Endothelial cell of umbilical vein (primary cell): ENCODE measurements around the gene COPS6. TPM values are rescaled to one million over a fixed set of nuclear protein-coding genes. Genes with fewer than 3 reads are reported as not detected.

Experiments
- BruUV-seq: library from RNA; stranded (reverse); fragments of 400-500 nt; replicated peaks from 2 replicates; lab custom pipeline; 2021; lab: Mats Ljungman, UMichigan
- CTCF ChIA-PET: fragments of 300-600, 350-600 bp; sonication (Branson Sonifier 250); formaldehyde crosslinking; loops from one replicate; lab custom pipeline; 2021; ENCODE audit warnings: antibody characterized with exemption, inconsistent platforms; lab: Charles Lee
- POLR2A ChIA-PET: fragments of 300-600, 350-600 bp; sonication (Branson Sonifier 250); formaldehyde crosslinking; loops from one replicate; lab custom pipeline; 2021; ENCODE audit warnings: antibody characterized with exemption, inconsistent platforms; lab: Charles Lee
- DNase-seq: peaks from one replicate; pipeline ENCODE4 v3.0.0-alpha.2; 2011; ENCODE audit warnings: low read depth, low spot score
- FAIRE-seq: peaks from 2 replicates; lab custom pipeline; 2011; peaks lifted over from hg19 to GRCh38; lab: Jason Lieb, UNC
- H2AFZ ChIP-seq: 2 replicates; pipeline ENCODE4 v1.6.0; 2012; ENCODE audit warnings: low read depth, low read length, control low read depth, inconsistent platforms
- H3K27ac ChIP-seq: 2 replicates; pipeline ENCODE4 v1.5.1; 2011; ENCODE audit warnings: low read depth, mild to moderate bottlenecking, control low read depth, low read length, moderate library complexity; ENCODE audit not compliant: insufficient read depth
- H3K27me3 ChIP-seq, 2 experiments: 2 replicates each; pipeline versions ENCODE4 v1.6.0 to v1.6.1; 2011; ENCODE audit warnings: low read length in 2 of 2, mixed read lengths in 1 of 2; ENCODE audit not compliant: control insufficient read depth in 2 of 2, insufficient read depth in 2 of 2
- H3K36me3 ChIP-seq, 2 experiments: 2 replicates in 1 of 2; 3 replicates in 1 of 2; pipeline ENCODE4 v1.5.1; 2011; ENCODE audit warnings: low read length in 2 of 2, mild to moderate bottlenecking in 1 of 2, moderate library complexity in 1 of 2; ENCODE audit not compliant: control insufficient read depth in 2 of 2, insufficient read depth in 2 of 2; ENCODE audit errors: extremely low read depth in 1 of 2
- H3K4me1 ChIP-seq: 3 replicates; pipeline ENCODE4 v1.5.1; 2011; ENCODE audit warnings: mild to moderate bottlenecking, low read length; ENCODE audit not compliant: control insufficient read depth, insufficient read depth; ENCODE audit errors: extremely low read depth
- H3K4me2 ChIP-seq: 2 replicates; pipeline ENCODE4 v1.6.1; 2011; ENCODE audit warnings: low read length, control low read depth, mixed read lengths; ENCODE audit not compliant: insufficient read depth
- H3K4me3 ChIP-seq, 3 experiments: fragments of 200-600 bp in 1 of 3; sonication (generic), shearing (Covaris generic) in 1 of 3; replicated peaks in 1 of 3; 2 replicates each; pipeline ENCODE4 v1.5.1; 2011 to 2016; ENCODE audit warnings: control low read depth in 3 of 3, low read length in 3 of 3, mild to moderate bottlenecking in 2 of 3, inconsistent platforms in 1 of 3, low read depth in 1 of 3, moderate library complexity in 1 of 3; ENCODE audit not compliant: insufficient read depth in 1 of 3
- H3K79me2 ChIP-seq: 2 replicates; pipeline ENCODE4 v1.6.0; 2012; ENCODE audit warnings: low read length, inconsistent platforms; ENCODE audit not compliant: control insufficient read depth, insufficient read depth
- H3K9ac ChIP-seq: replicated peaks from 2 replicates; pipeline ENCODE3; 2011; ENCODE audit warnings: low read length, control low read depth; ENCODE audit not compliant: insufficient read depth; ENCODE audit errors: extremely low read depth
- H3K9me1 ChIP-seq: replicated peaks from 3 replicates; pipeline ENCODE4 v1.6.0; 2011; ENCODE audit warnings: mild to moderate bottlenecking, low read length; ENCODE audit not compliant: control insufficient read depth, insufficient read depth; ENCODE audit errors: extremely low read depth
- H3K9me3 ChIP-seq: replicated peaks from 2 replicates; pipeline ENCODE4 v1.5.1; 2012; ENCODE audit warnings: low read length, inconsistent platforms; ENCODE audit not compliant: control insufficient read depth, insufficient read depth
- H4K20me1 ChIP-seq: replicated peaks from 2 replicates; pipeline ENCODE3; 2011; ENCODE audit warnings: mild to moderate bottlenecking, low read length; ENCODE audit not compliant: control insufficient read depth, insufficient read depth; ENCODE audit errors: extremely low read depth
- EZH2 ChIP-seq: IDR thresholded peaks from 2 replicates; pipeline ENCODE4 v1.6.1; 2012; ENCODE audit warnings: borderline replicate concordance, low read depth, mild to moderate bottlenecking, moderate library complexity, low read length, inconsistent platforms; ENCODE audit not compliant: severe bottlenecking
- FOS ChIP-seq: IDR thresholded peaks from 2 replicates; pipeline ENCODE4 v1.6.1; 2011; ENCODE audit warnings: mild to moderate bottlenecking, low read length, moderate library complexity, borderline replicate concordance; ENCODE audit not compliant: insufficient read depth
- GATA2 ChIP-seq: IDR thresholded peaks from 2 replicates; pipeline ENCODE4 v1.7.0; 2011; ENCODE audit warnings: low read depth, mild to moderate bottlenecking, moderate library complexity, mixed read lengths, low read length; ENCODE audit not compliant: insufficient read length, insufficient read depth
- JUN ChIP-seq: IDR thresholded peaks from 2 replicates; pipeline ENCODE4 v1.6.1; 2011; ENCODE audit warnings: borderline replicate concordance, low read depth; ENCODE audit not compliant: insufficient read length, insufficient read depth
- MAX ChIP-seq: IDR thresholded peaks from 2 replicates; pipeline ENCODE4 v1.6.1; 2011; ENCODE audit not compliant: insufficient read depth, insufficient read length
- MYC ChIP-seq: IDR thresholded peaks from one replicate; pipeline ENCODE4 v1.6.1; 2011; ENCODE audit warnings: mild to moderate bottlenecking, low read depth, low read length
- POLR2A ChIP-seq: IDR thresholded peaks from 2 replicates; pipeline ENCODE4 v1.6.1; 2012; ENCODE audit warnings: low read depth, mild to moderate bottlenecking, control low read depth, low read length
- POLR2AphosphoS5 ChIP-seq: IDR thresholded peaks from 2 replicates; pipeline ENCODE4 v1.6.1; 2012; ENCODE audit warnings: low read depth, mild to moderate bottlenecking, control low read depth, low read length, moderate library complexity; ENCODE audit not compliant: insufficient read depth
- dilution Hi-C: fragments of 300-500 bp; cut with MboI; formaldehyde crosslinking; loops from one replicate; pipeline ENCODE4 v1.15.0; 2019; ENCODE audit warnings: low sequenced_read_pairs; ENCODE audit not compliant: extremely low pct_ligation_motif_present
- intact Hi-C: fragments of 100-400 bp; cut with micrococcal nuclease; formaldehyde crosslinking; loops from one replicate; pipeline ENCODE4 v1.10.0; 2022
- polyA plus RNA-seq, 4 experiments: library from polyadenylated mRNA; depleted of rRNA in 3 of 4; stranded (reverse) in 3 of 4; unstranded in 1 of 4; fragments of >200 nt; gene quantifications; 2 replicates each; pipeline versions ENCODE4 v1.2.1 to v1.2.3, GENCODE V29; 2011 to 2012; ENCODE audit warnings: missing spikeins in 1 of 4
- total RNA-seq: library from RNA; stranded (reverse); gene quantifications from 2 replicates; pipeline ENCODE4 v1.2.3, GENCODE V29; 2021
- TF ChIP-seq, protein P1 (sequence below), 2 donors: IDR thresholded peaks; 1 replicate in 1 of 2; 2 replicates in 1 of 2; pipeline ENCODE4 v1.5.1; 2011; ENCODE audit warnings: low read length in 2 of 2, mild to moderate bottlenecking in 2 of 2, moderate library complexity in 2 of 2, control low read depth in 1 of 2, inconsistent platforms in 1 of 2, low read depth in 1 of 2; ENCODE audit not compliant: insufficient read depth in 1 of 2; ENCODE audit errors: extremely low read depth in 1 of 2

Gene COPS6
- total and polyA plus RNA-seq, 2 donors (not counting 3 experiments of a cell fraction or from before 2014, with no cell fraction given): 188 to 251 TPM

DNA sequence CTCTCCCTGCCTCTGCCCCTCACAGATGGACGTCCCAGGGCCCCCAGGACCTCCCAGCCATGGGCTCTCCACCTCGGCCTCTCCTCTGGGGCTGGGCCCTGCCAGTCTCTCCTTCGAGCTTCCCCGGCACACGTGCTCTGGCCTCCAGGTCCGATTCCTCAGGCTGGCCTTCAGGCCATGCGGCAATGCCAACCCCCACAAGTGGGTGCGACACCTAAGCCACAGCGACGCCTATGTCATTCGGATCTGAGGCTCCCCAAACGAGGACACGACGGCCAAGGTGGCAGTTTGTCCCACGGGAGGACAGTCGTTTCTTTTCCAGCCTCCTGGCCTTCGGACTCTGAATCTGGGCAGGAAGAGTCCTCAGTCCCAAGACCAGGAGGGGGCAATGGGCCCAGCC lies 17.9 kb downstream of the COPS6 start:
- POLR2A ChIA-PET: no interaction called here
- CTCF ChIA-PET: no interaction called here
- H3K9ac ChIP-seq: no peak overlapping the region
- no peak overlapping the region for H3K4me3 ChIP-seq
- DNase-seq: no peak
- H2AFZ ChIP-seq: no peak overlapping the region
- no peak overlapping the region for H3K27ac ChIP-seq
- H3K36me3 ChIP-seq: peaks cover 12 to 45% of the 10 kb centered on the region in 2 experiments
- no peaks in the 10 kb centered on the region for H3K9me1 ChIP-seq
- dilution Hi-C loops: no loop called here
- no peak overlapping the region for H3K4me2 ChIP-seq
- FAIRE-seq: no peak
- peaks cover 1% of the 10 kb centered on the region for H3K79me2 ChIP-seq
- intact Hi-C loops: loop anchor here (10.0 kb wide), 1 partner anchor 1018 kb away; the partner anchor contains the start of gene SERPINE1
- TF ChIP-seq POLR2A (no peak), MAX (no peak), EZH2 (no peak), POLR2AphosphoS5 (no peak), GATA2 (no peak), FOS (no peak), JUN (no peak), MYC (no peak)
- TF ChIP-seq, protein P1, sequence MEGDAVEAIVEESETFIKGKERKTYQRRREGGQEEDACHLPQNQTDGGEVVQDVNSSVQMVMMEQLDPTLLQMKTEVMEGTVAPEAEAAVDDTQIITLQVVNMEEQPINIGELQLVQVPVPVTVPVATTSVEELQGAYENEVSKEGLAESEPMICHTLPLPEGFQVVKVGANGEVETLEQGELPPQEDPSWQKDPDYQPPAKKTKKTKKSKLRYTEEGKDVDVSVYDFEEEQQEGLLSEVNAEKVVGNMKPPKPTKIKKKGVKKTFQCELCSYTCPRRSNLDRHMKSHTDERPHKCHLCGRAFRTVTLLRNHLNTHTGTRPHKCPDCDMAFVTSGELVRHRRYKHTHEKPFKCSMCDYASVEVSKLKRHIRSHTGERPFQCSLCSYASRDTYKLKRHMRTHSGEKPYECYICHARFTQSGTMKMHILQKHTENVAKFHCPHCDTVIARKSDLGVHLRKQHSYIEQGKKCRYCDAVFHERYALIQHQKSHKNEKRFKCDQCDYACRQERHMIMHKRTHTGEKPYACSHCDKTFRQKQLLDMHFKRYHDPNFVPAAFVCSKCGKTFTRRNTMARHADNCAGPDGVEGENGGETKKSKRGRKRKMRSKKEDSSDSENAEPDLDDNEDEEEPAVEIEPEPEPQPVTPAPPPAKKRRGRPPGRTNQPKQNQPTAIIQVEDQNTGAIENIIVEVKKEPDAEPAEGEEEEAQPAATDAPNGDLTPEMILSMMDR (IDR thresholded peaks at IDR 0.05; ENCODE audit: extremely low read depth in 1 of 2, insufficient read depth in 1 of 2, low read depth in 1 of 2, low read length in 2 of 2): no peak
- H3K9me3 ChIP-seq: no peaks in the 10 kb centered on the region
- H3K4me1 ChIP-seq: peaks cover 7% of the 10 kb centered on the region
- H3K27me3 ChIP-seq: no peaks in the 10 kb centered on the region
- H4K20me1 ChIP-seq: no peaks in the 10 kb centered on the region
- BruUV-seq: no TSS peak
